ENCODE measurements around the gene SPECC1.
A peak's percentile ranks its signal among the peaks of the same experiment; 100 is the strongest.
"Not testable (repeated sequence)": the region's sequence is repeated elsewhere in the genome, so short reads cannot be mapped to it uniquely, and the experiment has no call there.

Gene SPECC1

DNA sequence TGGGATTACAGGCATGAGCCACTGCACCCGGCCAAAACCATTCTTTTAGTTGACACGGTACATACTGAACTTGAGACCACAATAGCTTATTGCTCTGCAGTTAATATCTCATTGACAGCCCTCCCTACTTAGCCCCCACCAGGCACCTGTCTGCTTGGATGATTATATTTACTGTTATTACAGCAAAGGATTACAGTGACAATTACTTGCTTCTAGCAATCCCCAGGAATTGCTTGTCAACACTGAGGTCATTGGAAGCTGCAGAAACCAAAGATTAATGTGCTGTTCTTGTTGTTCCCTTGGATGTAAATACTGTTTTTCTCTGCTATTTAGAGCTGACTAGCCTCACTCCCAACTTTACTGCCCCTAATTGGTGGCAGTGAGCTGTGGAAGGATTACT, 247.0 kb downstream of the SPECC1 start:
- no peak for DNase-seq

DNA sequence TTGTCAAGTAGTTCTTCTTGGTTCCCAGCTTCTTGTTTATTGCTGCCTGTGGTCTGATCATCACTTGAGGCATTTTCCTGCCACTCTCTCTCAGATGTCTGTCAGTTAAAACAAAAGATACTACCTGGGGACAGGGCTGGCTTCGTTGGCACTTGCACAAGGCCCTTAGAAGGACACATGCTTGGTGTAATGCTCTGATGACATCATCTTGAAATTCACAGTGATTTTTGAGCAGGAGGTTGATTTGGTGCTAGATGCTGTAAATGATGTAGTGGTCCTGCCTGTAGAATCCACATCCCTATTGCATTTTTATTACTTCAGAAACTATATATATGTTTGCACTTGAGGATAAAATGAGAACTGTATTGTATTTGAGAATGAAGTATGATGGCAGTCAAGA, 247.8 kb downstream of the SPECC1 start:
- no peak for DNase-seq

DNA sequence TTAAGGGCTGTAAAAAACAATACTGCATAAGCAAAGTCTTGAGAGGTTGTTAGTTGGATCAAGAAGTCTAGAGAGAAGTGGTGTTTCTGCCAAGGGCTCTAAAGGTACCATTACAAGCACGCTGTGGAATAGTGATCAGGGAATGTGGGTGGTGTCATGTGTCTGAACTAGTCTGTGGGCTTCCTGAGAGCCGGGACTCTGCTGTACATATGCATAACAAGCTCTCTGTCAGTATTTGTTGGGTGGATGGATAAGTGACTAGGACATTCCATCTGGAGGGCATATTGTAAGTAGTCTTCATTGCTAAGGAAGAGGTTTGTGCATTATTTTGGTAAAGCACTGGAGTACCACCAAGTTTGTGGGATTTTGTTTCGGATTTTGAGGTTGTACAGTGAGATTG, 248.6 kb downstream of the SPECC1 start:
- DNase-seq: no peak

DNA sequence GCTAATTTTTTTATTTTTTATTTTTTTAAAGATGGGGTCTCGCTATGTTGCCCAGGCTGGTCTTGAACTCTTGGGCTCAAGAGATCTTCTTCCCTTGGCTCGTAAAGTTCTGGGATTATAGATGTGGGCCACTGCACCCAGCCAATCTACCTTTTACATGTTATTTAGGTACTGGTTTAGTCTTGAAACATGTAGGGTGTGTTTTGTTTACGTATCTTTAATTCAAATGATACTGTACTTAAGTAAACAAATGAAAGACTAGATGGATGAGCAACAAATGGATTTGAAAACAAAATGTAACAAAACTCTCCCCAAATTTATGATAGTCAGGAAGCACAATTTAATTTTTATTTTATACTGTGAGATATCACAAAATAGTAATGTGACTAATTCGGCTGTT, 250.5 kb downstream of the SPECC1 start:
- DNase-seq: no peak

DNA sequence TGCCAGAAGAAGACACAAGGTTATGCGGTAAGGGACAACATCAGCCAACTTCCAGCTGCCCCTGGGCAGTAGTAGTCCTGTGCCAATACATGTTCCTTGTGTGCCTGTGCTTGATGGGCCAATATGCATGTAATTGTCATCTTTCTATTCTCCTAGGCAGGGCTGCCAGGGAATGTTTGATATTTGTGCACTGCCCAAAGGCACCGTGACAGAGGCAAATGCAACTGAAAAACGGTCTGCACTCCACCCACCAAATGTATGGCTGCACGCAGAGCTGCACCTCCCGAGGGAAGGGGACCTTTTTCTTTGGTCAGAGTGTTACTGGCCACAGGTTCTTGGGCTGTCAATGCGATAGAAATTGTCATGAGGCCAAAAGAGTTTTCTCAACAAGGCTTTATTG, 251.1 kb downstream of the SPECC1 start:
- DNase-seq: no peak

DNA sequence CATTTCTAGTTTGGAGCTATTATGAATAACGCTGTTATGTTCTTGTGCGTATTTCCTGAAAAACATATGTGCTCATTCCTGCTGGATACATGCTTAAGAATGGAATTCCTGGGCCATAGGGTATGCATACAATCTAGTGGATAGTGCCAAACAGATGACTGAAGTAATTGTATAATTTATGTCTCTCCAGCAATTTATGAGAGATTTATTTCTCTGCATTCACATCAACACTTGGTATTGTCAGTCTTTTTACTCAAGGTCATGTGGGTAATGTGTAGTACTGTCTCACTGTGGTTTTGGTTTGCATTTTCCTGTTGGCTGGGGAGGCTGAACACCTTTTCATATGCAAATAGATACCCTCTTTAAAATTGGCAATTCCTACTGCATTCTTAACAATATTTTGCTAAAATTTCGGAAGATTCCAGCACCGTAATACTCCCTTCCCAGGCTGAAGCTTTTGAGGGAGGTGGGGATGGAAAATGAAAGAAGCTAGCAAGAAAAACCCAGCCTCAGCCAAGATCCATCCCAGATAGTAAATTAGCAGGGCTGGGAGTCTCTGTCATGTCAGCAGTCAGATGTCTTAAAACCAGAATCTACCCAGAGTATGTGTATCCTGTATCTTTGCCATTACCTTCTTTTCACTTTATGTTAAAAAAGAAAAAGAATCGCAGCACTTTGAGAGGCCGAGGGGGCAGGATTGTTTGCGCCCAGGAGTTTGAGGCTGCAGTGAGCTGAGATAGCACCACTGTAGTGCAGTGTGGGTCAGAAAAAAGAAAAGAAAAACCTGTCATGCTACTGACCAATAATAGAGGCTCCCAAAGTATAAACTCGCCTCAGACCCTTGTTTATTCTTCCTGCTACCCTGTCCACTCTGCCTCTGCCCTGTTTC, 253.3 kb downstream of the SPECC1 start:
- DNase-seq: no peak

DNA sequence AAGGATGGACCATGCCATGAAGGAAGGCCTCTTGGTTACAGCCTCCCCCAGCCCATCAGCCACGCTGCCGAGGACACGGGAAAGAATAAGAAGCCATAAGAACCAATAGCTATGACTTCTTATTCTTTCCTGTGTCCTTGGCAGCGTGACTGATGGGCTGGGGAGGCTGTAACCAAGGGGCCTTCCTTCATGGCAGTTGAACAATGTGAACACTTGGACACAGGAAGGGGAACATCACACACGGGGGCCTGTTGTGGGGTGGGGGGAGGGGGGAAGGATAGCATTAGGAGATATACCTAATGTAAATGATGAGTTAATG, 253.9 kb downstream of the SPECC1 start:
- not testable (repeated sequence) for DNase-seq

DNA sequence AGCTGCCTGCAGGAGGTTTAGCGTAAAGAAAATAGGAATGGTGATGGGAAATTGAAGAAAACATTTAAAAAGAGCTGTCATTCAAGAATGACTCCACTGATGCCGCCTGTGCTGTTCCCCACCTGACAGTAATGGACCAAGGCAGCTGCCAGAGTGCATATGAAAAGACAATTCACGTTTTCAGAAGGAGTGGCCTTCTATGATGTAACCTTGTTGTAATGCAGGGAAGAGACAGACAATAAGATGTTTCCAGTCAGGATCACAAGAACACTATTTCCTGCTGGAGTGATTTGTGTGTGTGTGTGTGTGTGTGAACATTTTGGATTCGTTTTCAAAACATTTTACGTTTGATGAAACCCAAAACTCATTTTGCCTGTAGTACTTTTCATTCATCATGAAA, 254.4 kb downstream of the SPECC1 start:
- DNase-seq: no peak

DNA sequence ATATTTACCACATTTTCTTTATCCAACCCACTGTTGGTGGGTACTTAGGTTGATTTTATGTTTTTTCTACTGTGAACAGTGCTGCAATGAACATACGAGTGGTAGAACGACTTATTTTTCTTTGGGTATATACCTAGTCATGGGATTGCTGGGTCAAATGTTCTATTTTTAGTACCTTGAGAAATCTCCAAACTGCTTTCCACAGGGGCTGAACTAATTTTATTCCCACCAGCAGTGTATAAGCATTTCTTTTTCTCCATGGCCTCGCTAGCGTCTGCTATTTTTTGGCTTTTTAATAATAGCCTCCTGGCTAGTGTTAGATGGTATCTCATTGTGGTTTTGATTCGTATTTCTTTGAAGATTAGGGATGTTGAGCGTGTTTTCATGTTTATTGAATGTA, 255.8 kb downstream of the SPECC1 start:
- no peak for DNase-seq

DNA sequence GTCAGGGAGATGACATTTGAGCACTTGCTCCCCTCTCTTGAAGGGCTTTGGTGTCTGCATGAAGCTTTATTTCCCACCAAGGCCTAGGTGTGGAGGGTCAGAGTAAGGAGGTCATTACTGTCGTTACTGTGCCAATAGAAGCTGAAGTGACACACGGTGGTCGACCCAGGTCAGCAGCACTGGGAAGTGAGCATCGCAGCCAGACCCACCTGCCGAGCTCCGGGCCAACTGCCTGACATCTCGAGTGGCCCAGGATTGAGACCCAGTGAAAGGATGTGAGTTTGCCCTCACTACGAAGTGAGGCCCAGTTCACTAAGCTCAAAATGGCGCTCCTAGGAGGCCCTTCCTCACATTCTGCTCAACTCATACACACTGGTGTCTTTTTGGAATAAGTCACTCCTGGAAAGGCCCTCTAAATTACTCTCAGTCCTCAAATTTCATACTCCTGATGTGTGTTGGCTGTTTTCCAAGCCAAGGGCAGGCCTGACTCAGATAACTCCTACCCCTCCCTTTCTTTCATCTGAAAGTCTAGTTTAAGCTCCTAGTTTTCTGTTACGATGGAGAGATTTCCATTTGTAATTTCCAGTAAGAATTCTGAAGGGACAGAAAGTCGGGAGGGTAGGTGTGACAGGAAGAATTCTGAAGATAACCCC, 257.8 kb downstream of the SPECC1 start:
- DNase-seq: no peak

DNA sequence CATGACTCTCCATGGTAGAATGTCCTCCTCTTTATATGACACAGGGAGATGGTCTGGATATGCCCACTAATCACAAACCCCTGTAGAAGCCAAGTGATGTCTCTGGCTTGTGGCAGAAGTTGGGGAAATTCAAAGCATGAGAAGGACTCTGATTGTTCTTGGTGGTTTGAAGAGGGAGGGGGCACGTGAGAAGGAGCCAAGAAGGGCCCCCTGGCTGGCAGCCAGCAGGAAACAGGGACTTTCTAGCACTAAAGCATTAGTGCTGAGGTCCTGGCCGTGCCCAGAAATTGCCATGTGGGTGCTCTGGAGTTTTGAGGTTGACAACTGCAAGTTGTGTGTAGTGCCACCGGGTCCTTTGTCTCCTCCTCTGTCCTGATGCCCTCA, 258.3 kb downstream of the SPECC1 start:
- no peak for DNase-seq

DNA sequence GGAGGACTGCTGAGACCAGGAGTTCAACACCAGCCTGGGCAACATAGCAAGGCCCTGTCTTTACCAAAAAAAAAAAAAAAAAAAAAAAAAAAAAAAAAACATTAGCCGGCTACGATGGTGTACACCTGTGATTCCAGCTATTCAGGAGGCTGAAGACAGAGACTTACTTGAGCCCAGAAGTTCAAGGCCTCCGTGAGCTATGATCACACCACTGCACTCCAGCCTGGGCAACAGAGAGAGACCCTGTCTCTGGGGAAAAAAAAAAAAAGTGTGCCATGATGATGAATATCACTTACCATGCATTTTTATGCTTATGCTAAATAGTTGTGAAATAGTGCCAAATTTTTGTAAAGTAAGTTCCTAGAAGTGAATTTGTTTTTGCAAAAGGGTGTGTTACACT, 261.2 kb downstream of the SPECC1 start:
- DNase-seq: no peak

DNA sequence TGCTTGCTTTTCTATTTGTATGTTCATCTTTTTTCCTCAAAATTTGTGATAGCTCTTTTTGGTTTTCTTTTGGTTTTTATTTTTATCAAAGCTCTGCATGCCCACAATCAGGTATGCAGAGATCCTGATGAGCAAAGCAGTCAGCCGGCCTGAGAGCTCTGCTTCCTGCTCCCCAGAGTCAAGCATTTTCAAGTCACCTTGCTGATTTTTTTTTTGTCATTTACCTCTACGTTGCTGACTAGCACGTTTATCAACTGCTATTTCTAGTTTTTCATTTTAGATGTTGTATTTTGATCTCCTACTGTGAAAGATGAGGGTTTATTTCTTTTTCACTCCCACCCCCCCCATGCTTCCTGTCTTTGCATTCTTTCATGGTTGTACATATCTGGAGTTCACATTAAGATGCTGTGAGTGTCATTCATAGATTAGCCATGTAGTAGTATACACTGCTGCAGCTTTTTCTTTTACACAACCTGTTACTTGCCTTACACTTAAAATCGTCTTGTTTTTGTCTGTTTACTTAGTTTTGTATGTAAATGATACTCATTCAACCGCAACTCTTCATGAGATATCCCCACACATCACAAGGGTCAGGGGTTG, 262.0 kb downstream of the SPECC1 start:
- no peak for DNase-seq

DNA sequence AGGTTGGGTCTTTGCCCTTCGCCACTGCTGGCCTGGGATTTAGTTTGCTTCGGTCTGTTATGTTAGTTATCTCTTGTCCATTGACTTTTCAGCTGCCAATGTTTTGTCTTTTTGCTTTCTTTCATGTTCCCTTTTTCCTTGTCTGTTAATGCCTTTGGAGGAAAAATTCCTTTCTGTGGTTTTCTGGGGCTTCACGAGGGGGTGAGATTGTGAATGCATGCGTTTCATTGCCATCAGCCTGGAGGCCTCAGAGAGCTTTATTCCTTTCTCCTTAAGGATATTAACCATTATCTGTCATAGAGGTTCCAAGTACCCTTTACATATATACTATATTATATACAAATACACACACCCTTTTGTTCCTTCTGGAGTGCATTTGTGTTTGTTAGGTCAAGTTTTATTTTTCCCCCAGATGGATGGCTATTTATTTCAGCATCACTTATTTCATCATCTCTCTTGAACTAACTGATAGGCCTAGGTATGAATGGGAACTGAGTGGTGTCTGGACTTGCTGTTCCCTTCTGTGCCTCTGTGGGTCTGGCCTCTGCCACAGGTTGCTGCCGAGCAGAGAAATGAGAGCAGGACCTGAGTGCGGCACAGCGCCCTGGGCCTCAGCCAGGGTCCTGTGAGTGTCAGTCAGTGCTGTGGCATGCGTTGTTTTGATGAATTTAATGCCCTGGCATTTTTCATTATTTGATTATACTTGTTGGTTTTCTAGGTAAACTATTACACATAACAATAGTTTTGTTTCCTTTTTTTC, 264.8 kb downstream of the SPECC1 start:
- DNase-seq: no peak

DNA sequence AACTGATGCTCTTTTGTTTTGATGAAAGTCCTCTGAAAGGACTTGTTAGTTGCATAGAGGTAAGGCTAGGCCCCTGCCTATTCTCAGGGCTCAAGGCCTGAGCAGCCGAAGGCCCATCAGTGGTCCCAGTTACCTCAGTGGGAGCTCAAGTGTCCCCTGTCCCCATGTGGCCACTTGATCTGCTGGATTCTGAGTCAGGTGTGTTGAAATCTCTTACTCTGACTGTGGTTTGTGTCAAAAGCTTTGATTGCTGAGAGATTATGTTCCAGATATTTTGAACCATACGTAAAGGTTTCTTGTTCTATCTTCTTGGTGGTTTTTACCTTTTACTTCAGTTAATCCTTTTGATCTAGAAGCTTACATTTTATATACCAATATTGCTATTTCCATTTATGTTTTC, 266.5 kb downstream of the SPECC1 start:
- no peak for DNase-seq

DNA sequence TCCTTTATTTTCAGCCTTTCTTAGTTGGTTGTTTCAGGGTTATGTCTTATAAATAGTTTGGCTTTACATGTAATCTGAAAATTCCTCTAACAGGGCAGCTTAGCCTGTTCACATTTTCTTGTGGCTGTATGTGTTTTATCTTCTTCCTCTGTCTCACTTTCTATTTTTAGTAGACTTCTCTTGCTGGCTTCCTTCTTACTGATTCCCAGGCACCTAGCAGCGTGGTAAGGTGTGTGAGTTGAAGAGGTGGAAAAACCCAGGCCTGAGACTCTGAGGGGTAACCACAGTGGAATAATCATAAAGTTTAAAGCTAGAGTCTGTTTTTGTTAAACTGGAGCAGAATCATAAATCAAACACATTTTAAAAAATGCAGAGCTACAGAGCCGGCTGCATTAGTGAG, 267.3 kb downstream of the SPECC1 start:
- DNase-seq: no peak

DNA sequence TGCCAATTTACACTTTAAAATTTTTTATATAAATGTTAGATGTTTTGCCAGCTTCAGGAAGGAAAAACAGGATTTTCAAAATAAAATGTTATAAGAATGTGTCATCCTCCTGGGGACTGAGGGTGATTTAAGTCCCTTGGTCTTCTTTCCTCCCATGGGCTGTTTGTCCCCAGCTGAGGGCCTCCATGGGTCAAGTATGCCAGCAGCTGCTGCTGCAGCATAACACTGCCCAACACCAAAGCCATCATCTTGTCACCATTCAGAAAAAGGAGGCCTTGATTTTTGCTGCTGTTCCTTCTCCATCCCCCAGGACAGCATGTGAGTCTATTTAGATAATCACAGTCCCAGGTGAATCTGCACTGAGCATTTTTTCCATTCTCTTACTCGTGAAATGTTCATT, 269.6 kb downstream of the SPECC1 start:
- DNase-seq: no peak

DNA sequence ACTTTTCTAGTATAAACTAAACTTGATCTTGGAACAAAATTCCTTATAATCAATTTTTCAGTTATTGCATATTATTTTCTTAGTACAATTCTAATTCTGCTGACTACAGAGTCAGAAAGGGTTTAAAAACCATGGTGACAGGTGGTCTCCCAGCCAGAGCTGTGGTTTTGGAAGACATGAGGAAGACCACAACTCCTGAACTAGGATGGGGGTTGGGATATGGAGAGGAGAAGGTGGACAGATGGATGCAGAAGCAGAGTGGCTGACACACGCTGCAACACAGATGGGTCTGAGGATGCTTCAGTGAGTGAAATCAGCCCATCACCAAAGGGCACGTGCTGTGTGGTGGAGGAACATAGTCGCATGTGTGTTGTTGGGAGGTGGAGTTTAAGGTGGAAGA, 270.5 kb downstream of the SPECC1 start:
- DNase-seq: peak; percentile 49

DNA sequence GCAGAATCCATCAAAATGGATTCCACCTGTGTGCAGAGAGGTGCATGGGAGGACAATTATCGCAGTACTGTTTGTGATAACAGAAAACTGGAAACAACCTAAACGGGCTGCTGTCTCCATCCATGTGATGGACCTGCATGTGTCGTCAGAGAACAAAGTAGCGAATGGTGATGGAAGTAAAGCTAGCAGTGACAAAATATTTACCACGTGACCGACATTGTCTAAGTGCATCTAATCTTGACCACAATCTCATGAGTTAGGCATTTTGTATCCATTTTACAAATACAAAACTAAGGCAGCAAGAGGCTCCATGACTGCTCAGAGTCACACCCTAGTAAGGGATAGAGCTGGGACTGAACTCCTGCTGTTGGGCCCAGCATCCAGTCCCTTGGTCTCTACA, 270.9 kb downstream of the SPECC1 start:
- DNase-seq: no peak

DNA sequence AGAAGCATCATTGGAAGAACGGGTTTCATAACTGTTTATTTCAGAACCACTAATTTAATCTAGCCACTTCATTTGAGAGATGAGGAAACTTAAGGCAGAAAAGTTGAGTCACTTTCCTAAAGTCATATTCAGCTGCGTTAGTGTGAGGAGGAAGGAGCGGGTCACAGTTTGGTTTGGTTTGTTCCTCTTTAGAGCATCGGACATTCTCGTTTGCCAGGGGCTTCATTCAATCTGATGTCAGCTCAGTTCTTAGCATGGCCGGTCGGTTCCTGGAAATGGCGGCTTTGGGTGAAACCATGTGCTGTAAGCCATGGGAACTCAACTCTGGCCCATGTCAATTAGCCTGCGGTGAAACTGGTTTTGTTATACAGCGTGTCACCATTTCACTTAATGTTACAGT, 271.7 kb downstream of the SPECC1 start:
- no peak for DNase-seq

DNA sequence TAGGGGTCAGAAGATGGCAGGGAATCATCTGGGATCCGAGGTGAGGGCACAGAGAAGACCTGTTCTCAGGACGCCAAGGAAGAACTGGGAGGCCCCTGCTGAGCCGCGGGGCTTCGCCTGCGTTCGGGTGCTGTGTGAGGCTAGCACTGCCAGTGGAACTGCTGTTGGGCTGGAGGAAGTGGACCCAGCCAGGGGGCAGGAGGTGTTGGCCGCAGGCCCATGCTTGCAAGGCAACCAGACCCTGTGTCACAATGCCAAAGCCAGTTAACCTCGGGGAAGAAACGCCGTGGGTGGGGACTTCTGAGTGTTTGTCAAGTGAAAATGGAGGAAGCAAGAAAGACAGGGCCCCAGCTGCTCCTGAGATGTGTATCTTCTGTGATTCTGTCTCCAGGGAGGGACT, 272.7 kb downstream of the SPECC1 start:
- DNase-seq: no peak

DNA sequence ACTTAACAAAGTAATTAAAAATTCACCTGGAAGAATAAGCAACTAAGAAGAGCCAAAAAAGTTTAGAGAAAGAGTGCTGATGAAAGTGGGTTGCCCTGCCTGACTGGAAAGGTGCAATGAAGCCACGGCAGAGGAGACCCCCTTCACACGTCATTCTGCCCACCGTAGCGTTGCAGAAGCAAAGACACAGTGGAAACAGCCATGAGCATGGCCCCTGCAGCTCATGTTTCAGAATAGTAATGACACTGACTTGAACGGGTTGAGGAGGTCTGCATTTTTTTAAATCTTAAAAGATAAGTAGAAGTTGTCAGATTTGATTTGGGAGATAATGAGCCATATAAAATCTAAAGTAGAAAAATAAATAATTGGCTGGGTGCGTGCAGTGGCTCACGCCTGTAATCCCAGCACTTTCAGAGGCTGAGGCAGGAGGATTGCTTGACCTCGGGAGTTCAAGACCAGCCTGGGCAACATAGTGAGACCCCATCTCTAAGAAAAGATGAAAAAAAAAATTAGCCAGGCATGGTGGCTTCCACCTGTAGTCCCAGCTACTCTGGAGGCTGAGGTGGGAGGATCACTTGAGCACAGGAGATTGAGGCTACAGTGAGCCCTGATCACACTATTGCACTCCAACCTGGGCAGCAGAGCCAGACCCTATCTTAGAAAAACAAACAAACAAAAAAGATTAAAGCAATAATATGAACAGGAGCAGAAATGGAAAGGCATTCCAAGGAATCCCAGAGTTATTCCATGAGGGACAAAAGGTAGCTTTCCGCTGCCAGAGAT, 273.6 kb downstream of the SPECC1 start:
- DNase-seq: no peak

DNA sequence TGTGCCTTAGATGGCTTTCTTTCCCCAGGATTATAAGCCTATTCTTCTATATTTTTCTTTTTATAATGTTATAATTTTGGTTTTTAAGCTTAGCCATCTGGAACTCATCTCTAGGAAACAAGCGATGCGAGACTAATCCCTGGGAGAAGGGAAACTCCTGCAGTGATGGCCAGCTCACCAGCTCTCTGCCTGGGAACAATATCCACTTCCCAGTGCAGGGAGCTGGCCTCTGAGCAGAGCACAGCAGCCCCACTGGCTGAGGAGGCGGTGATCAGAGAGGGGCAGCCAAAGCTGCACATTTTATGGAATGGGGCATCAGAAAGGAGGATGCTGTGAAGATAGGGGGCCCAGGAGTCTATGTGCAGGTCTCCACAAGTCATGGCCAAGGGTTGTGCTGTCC, 274.9 kb downstream of the SPECC1 start:
- DNase-seq: no peak
